Effector memory CD8-positive, alpha-beta T cell (primary cell): ENCODE measurements around the gene OR51B4.

Source experiments
- ATAC-seq: fragments of 150-1000 bp; cut with Tn5 transposase; replicated peaks from 2 replicates; pipeline ENCODE4 v1.10.0; 2021; ENCODE audit warnings: mild to moderate bottlenecking, moderate library complexity
- DNase-seq, 3 experiments: peaks; one replicate each; pipeline ENCODE4 v3.0.0; 2021
- H3K27ac Mint-ChIP-seq, 2 donors: one replicate each; pipeline ENCODE4 v1.8.0; 2022; ENCODE audit warnings: mild to moderate bottlenecking in 2 of 2, mixed read lengths in 2 of 2, moderate library complexity in 2 of 2
- H3K27me3 Mint-ChIP-seq, 2 donors: one replicate each; pipeline ENCODE4 v1.8.0; 2022; ENCODE audit warnings: mixed read lengths in 2 of 2
- H3K36me3 Mint-ChIP-seq: one replicate; pipeline ENCODE4 v1.8.0; 2022; ENCODE audit warnings: mild to moderate bottlenecking, moderate library complexity, mixed read lengths; ENCODE audit not compliant: insufficient read depth
- H3K4me1 Mint-ChIP-seq, 2 donors: one replicate each; pipeline ENCODE4 v1.8.0; 2022; ENCODE audit warnings: low read depth in 2 of 2, mixed read lengths in 2 of 2
- H3K4me3 Mint-ChIP-seq, 2 donors: one replicate each; pipeline ENCODE4 v1.8.0; 2022; ENCODE audit warnings: mild to moderate bottlenecking in 2 of 2, mixed read lengths in 2 of 2, moderate library complexity in 2 of 2
- H3K9me3 Mint-ChIP-seq, 2 donors: one replicate each; pipeline ENCODE4 v1.8.0; 2022; ENCODE audit warnings: mixed read lengths in 2 of 2

OR51B4 gene

DNA sequence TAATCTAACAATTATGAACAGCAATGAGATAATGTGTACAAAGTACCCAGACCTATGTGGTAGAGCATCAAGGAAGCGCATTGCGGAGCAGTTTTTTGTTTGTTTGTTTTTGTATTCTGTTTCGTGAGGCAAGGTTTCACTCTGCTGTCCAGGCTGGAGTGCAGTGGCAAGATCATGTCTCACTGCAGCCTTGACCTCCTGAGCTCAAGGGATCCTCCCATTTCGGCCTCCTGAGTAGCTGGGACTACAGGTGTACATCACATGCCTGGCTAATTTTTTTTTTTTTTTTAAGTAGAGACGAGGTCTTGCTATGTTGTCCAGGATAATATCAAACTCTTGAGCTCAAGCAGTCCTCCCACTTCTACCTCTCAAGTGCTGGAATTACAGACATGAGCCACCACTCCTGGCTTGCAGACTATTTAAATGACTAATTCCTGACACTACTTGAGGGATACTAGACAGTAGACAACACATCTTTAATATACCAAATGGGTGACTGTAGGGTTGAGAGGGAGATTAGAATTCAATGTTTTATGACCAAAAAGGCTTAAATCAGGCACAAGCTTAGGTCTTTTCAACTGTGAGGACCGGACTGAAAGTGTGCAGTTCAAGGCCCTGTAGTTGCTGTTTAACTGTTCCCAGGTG is 12.7 kb downstream of the OR51B4 start:
- DNase-seq (no peak), ATAC-seq (no peak)
- Mint-ChIP-seq H3K36me3 (no peaks in the 10 kb centered on the region), H3K27ac (no peak overlapping the region), H3K4me3 (no peak overlapping the region), H3K4me1 (no peaks in the 10 kb centered on the region), H3K9me3 (no peaks in the 10 kb centered on the region), H3K27me3 (peaks cover 0 to 9% of the 10 kb centered on the region in 2 donors)

DNA sequence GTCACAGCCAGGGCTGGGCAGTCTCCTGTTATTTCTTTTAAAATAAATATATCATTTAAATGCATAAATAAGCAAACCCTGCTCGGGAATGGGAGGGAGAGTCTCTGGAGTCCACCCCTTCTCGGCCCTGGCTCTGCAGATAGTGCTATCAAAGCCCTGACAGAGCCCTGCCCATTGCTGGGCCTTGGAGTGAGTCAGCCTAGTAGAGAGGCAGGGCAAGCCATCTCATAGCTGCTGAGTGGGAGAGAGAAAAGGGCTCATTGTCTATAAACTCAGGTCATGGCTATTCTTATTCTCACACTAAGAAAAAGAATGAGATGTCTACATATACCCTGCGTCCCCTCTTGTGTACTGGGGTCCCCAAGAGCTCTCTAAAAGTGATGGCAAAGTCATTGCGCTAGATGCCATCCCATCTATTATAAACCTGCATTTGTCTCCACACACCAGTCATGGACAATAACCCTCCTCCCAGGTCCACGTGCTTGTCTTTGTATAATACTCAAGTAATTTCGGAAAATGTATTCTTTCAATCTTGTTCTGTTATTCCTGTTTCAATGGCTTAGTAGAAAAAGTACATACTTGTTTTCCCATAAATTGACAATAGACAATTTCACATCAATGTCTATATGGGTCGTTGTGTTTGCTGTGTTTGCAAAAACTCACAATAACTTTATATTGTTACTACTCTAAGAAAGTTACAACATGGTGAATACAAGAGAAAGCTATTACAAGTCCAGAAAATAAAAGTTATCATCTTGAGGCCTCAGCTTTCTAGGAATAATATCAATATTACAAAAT is 13.4 kb downstream of the OR51B4 start:
- Mint-ChIP-seq H3K27me3 (peaks cover 0 to 9% of the 10 kb centered on the region in 2 donors), H3K36me3 (no peaks in the 10 kb centered on the region), H3K4me3 (no peak overlapping the region)

DNA sequence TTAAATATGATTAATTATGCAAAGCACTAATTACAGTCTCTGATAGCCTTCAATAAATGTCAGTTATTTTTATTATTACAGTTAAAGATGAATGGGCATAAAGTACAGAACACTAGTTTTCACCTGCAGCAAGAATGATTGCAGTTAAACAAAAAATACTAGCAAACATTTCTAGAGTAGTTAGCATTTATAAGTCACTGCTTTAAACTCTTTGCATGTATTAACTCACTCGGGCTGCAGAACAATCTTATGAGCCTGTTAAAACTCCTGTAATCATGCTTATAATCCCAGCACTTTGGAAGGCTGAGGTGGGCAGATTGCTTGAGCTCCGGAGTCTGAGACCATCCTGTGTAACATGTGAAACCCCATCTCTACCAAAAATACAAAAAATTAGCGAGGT is 14.8 kb downstream of the OR51B4 start:
- DNase-seq (no peak), ATAC-seq (no peak)
- no peak overlapping the region for H3K27ac Mint-ChIP-seq
- H3K4me3 Mint-ChIP-seq = no peak overlapping the region
- peaks cover 0 to 9% of the 10 kb centered on the region in 2 donors for H3K27me3 Mint-ChIP-seq
- H3K9me3 Mint-ChIP-seq = no peaks in the 10 kb centered on the region
- no peaks in the 10 kb centered on the region for H3K36me3 Mint-ChIP-seq
- H3K4me1 Mint-ChIP-seq = no peaks in the 10 kb centered on the region

More for the DNA sequence above, 13.4 kb downstream of the OR51B4 start:
- no peak for ATAC-seq
- Mint-ChIP-seq H3K27ac (no peak overlapping the region), H3K4me1 (no peaks in the 10 kb centered on the region), H3K9me3 (no peaks in the 10 kb centered on the region)
- no peak for DNase-seq

DNA sequence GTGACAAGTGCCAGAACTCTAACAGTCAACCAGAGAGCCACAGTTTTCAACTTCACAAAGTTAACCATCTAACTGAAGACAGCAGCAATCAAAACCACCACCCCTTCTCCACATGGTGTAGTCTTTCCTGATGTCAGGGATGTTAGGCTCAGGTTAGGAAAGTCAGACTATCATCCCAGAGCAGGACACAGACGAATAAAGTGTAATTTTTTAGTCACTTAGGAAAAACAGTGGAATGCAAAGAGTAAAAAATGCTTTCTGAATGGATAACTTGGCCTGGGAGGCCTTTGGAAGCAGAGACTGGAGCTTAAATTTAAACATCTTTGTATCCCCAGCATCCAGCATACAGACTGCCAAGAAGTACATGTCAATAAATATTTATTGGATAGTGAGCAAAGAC is 15.4 kb downstream of the OR51B4 start:
- DNase-seq (no peak), ATAC-seq (no peak)
- Mint-ChIP-seq H3K36me3 (no peaks in the 10 kb centered on the region), H3K4me3 (no peak overlapping the region), H3K27ac (no peak overlapping the region), H3K9me3 (no peaks in the 10 kb centered on the region), H3K4me1 (no peaks in the 10 kb centered on the region), H3K27me3 (peaks cover 0 to 9% of the 10 kb centered on the region in 2 donors)

DNA sequence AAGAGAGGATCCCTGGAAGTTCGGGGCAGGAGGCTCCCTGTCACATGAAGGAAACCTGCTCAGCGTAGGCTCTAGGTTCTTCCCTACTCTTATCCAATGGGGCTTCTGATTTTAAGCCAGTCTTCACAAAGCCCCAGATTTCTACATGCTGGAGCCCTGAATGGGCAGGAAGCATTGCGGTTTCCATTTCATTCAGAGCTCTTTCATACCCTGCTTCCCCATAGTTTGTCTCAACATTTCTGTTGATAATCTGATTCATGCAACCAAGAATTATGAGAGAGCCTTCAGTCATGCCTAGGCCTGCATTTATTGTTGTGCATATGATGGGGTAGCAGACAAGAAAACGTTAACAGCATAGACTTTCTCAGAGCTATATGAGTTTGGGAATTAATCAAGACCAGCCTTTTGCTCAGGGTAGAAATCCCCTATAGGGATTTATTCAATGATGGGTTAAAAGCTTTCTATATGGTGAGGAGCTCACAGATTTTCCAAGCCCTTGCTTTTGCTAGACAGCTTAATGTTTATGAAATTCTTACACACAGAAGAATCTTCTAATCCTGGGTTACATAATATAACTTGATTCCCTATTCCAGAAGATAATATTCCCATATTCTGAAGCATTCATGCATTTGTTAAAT is 15.9 kb downstream of the OR51B4 start:
- Mint-ChIP-seq H3K4me3 (no peak overlapping the region), H3K36me3 (no peaks in the 10 kb centered on the region), H3K27ac (no peak overlapping the region), H3K4me1 (no peaks in the 10 kb centered on the region), H3K27me3 (peaks cover 0 to 9% of the 10 kb centered on the region in 2 donors), H3K9me3 (no peaks in the 10 kb centered on the region)
- no peak for DNase-seq
- no peak for ATAC-seq

DNA sequence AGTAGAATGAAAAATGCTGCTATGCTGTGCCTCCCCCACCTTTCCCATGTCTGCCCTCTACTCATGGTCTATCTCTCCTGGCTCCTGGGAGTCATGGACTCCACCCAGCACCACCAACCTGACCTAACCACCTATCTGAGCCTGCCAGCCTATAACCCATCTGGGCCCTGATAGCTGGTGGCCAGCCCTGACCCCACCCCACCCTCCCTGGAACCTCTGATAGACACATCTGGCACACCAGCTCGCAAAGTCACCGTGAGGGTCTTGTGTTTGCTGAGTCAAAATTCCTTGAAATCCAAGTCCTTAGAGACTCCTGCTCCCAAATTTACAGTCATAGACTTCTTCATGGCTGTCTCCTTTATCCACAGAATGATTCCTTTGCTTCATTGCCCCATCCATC is 17.1 kb downstream of the OR51B4 start:
- H3K4me1 Mint-ChIP-seq = no peaks in the 10 kb centered on the region

DNA sequence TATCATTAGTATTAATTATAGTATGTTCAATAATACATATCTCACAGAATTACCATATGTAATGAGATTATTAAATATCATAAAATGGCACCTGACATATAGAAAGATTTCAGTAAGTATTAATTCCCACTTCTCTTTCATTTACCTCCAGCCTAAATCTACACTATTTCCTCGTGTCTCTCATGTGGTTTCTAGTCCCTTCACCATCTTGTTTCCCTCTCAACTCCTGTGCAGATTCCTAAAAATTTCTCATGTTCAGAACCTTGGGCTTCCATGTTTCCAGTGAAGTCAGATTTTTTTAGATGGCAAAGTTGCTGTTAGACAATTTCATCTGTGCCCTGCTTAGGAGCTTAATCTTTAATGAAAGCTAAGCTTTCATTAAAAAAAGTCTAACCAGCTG is 17.9 kb downstream of the OR51B4 start:
- no peak for ATAC-seq

More for the DNA sequence above, 17.1 kb downstream of the OR51B4 start:
- DNase-seq = no peak
- H3K4me3 Mint-ChIP-seq = no peak overlapping the region
- H3K27me3 Mint-ChIP-seq = peaks cover 0 to 9% of the 10 kb centered on the region in 2 donors
- H3K9me3 Mint-ChIP-seq = no peaks in the 10 kb centered on the region
- H3K36me3 Mint-ChIP-seq = no peaks in the 10 kb centered on the region
- no peak overlapping the region for H3K27ac Mint-ChIP-seq
- ATAC-seq = no peak

DNA sequence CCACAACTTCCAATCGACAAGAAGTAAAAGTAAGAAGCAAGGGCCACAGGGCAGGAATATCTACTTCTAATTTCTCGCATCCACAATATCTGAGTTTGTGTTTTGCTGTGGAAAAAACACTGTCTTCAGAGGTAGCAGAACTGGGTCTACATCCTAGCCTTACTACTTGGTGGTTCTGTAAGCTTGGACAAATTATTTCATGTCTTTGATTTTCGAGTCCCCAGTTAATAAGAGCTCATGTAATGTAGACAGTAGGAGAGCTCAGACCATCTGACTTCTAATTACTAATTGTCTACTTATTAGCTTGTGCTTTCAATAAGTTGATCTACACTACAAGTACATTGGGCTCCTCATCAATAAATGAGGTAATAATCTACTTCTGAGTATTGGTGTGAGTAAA is 18.7 kb downstream of the OR51B4 start:
- Mint-ChIP-seq H3K27ac (no peak overlapping the region), H3K4me1 (no peaks in the 10 kb centered on the region), H3K4me3 (no peak overlapping the region), H3K9me3 (no peaks in the 10 kb centered on the region), H3K27me3 (peaks cover 0 to 9% of the 10 kb centered on the region in 2 donors), H3K36me3 (no peaks in the 10 kb centered on the region)
- no peak for ATAC-seq
- no peak for DNase-seq

More for the DNA sequence above, 17.9 kb downstream of the OR51B4 start:
- no peak for DNase-seq
- no peak overlapping the region for H3K4me3 Mint-ChIP-seq
- H3K4me1 Mint-ChIP-seq = no peaks in the 10 kb centered on the region
- peaks cover 0 to 9% of the 10 kb centered on the region in 2 donors for H3K27me3 Mint-ChIP-seq
- no peak overlapping the region for H3K27ac Mint-ChIP-seq
- H3K9me3 Mint-ChIP-seq = no peaks in the 10 kb centered on the region
- no peaks in the 10 kb centered on the region for H3K36me3 Mint-ChIP-seq

DNA sequence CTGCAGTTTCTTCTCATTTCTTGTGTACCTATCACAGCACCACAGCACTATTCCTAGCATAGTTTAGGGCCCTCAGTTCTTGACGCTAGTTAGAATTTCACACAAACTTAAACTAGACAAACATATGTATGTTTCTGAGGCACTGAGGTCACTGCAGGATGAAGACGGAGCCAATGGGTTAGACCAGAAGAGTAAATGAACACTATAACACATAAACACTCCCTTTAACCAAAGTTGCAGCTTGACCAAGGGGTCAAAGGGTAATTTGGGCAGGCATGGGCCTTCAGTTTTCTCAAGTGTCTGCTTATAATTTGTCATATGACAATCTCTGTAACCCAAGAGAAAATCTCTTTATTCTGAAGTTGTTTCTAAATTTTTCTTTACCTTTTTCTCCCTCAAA is 19.1 kb downstream of the OR51B4 start:
- H3K4me3 Mint-ChIP-seq = no peak overlapping the region
- H3K36me3 Mint-ChIP-seq = no peaks in the 10 kb centered on the region
- H3K4me1 Mint-ChIP-seq = no peaks in the 10 kb centered on the region
- H3K27me3 Mint-ChIP-seq = peaks cover 0 to 9% of the 10 kb centered on the region in 2 donors
- no peak overlapping the region for H3K27ac Mint-ChIP-seq
- ATAC-seq (no peak), DNase-seq (no peak)
- no peaks in the 10 kb centered on the region for H3K9me3 Mint-ChIP-seq

DNA sequence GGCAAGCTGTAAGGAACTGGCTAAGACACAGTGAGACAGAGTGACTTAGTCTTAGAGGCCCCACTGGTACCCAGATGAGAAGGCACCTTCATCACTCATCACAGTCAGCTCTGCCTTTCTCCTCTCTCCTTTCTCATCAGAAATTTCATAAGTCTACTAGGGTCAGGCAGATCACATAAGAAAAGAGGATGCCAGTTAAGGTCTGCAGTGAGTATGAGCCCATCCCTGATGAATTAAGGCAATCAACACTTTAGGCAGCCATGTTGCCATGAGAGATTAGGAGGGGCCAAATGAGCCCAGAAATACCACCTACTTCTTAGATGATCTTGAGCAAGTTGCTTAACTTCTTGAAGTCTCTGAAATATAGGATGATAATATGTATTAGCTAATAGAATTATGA is 20.1 kb downstream of the OR51B4 start:
- Mint-ChIP-seq H3K9me3 (no peaks in the 10 kb centered on the region), H3K36me3 (no peaks in the 10 kb centered on the region), H3K27ac (no peak overlapping the region), H3K27me3 (peaks cover 0 to 9% of the 10 kb centered on the region in 2 donors), H3K4me3 (no peak overlapping the region), H3K4me1 (no peaks in the 10 kb centered on the region)
- ATAC-seq = no peak
- no peak for DNase-seq

DNA sequence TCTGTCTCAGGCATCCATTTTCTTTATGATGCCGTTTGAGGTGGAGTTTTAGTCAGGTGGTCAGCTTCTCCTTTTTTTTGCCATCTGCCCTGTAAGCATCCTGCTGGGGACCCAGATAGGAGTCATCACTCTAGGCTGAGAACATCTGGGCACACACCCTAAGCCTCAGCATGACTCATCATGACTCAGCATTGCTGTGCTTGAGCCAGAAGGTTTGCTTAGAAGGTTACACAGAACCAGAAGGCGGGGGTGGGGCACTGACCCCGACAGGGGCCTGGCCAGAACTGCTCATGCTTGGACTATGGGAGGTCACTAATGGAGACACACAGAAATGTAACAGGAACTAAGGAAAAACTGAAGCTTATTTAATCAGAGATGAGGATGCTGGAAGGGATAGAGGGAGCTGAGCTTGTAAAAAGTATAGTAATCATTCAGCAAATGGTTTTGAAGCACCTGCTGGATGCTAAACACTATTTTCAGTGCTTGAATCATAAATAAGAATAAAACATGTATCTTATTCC is 21.1 kb downstream of the OR51B4 start:
- no peaks in the 10 kb centered on the region for H3K9me3 Mint-ChIP-seq
- peaks cover 0 to 9% of the 10 kb centered on the region in 2 donors for H3K27me3 Mint-ChIP-seq
- no peak overlapping the region for H3K27ac Mint-ChIP-seq
- H3K36me3 Mint-ChIP-seq = no peaks in the 10 kb centered on the region
- ATAC-seq (no peak), DNase-seq (no peak)
- H3K4me3 Mint-ChIP-seq = no peak overlapping the region
- H3K4me1 Mint-ChIP-seq = no peaks in the 10 kb centered on the region

DNA sequence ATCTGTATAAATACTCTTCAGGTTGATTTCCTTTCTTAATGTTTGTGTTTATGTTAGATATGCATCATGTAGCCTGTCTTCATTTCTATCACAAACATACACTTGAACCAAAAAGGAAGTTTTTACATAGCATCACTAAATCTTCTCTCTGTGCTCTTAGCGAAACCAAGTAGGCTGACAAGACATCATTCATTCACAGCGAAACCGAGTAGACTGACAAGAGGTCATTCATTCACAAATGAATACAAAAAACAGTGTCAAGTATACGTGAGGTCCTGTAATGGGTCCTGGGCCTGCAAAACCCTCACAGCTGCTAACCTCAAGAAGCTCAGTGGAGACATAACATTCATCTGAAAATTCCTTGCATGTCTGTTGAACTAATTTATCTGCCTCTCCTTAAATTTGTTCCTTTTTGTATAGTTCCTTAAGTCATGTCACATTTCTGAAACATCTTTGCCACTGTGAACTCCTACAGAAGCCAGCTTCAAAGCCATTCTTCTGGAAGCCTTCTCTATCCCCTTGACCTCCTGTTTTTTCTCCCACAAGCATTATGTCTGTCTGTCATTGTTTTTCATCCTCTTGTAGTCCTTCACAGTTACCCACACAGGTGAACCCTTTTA is 22.2 kb downstream of the OR51B4 start:
- Mint-ChIP-seq H3K4me1 (no peaks in the 10 kb centered on the region), H3K27ac (no peak overlapping the region), H3K4me3 (no peak overlapping the region), H3K36me3 (no peaks in the 10 kb centered on the region), H3K27me3 (peaks cover 0 to 5% of the 10 kb centered on the region in 2 donors), H3K9me3 (no peaks in the 10 kb centered on the region)
- ATAC-seq (no peak), DNase-seq (no peak)

DNA sequence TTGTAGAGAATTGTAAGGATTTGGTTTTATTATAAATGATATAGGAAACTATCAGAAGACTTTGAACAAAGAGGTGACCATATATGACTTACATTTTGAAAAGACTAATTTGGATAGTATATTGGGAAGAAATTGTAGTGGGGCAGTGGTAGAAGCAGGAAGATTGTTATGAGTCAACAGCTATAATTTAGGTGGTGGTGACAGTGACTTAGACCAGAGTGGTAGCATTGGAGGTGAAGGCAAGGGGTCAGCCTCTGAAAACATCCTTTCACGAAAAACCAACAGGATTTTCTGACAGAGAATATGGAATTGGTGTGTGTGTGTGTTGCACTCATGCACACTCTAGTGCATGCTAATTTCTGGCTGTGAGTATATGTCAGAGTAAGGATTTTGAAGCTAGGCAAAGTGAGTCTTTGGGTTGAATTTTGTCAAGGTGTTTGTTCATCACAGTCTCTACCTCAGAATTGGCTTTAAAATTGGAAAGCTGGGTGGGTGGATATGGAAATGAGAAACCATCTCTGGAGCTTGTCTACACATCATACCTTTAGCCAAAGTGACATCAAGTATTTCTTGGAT is 23.9 kb downstream of the OR51B4 start:
- ATAC-seq (no peak), DNase-seq (no peak)
- Mint-ChIP-seq H3K36me3 (no peaks in the 10 kb centered on the region), H3K27me3 (no peaks in the 10 kb centered on the region), H3K27ac (no peak overlapping the region), H3K9me3 (no peaks in the 10 kb centered on the region), H3K4me3 (no peak overlapping the region), H3K4me1 (no peaks in the 10 kb centered on the region)
